Aorta (tissue), 5 donors: Measurements from ENCODE around the gene LMTK3. TPM values are rescaled to one million over a fixed set of nuclear protein-coding genes. Genes with fewer than 3 reads are reported as not detected.

Experiments
- ATAC-seq: fragments of 200-7000 bp; cut with Tn5 transposase; one replicate; pipeline ENCODE4 v1.9.1; 2022; ENCODE audit warnings: moderate library complexity; ENCODE audit not compliant: low FRiP score
- DNase-seq, 2 donors: peaks; one replicate each; pipeline ENCODE4 v3.0.0-alpha.2; 2020
- H3K27ac ChIP-seq, 2 donors: one replicate each; pipeline ENCODE4 v1.5.1; 2013; ENCODE audit warnings: low read length in 2 of 2, mild to moderate bottlenecking in 2 of 2, moderate library complexity in 2 of 2, control low read depth in 1 of 2, inconsistent platforms in 1 of 2, low read depth in 1 of 2
- H3K27me3 ChIP-seq, 2 donors: one replicate each; pipeline ENCODE4 v1.6.1; 2013; ENCODE audit warnings: control low read depth in 1 of 2, low read length in 1 of 2, mild to moderate bottlenecking in 1 of 2, moderate library complexity in 1 of 2; ENCODE audit not compliant: insufficient read depth in 2 of 2, control insufficient read depth in 1 of 2
- H3K36me3 ChIP-seq, 2 donors: one replicate each; pipeline ENCODE4 v1.6.1; 2013; ENCODE audit warnings: control low read depth in 1 of 2, low read length in 1 of 2, mild to moderate bottlenecking in 1 of 2; ENCODE audit not compliant: insufficient read depth in 2 of 2, control insufficient read depth in 1 of 2
- H3K4me1 ChIP-seq, 2 donors: one replicate each; pipeline ENCODE4 v1.6.1; 2013; ENCODE audit warnings: low read length in 2 of 2, control low read depth in 1 of 2, mild to moderate bottlenecking in 1 of 2, moderate library complexity in 1 of 2; ENCODE audit not compliant: insufficient read depth in 2 of 2, control insufficient read depth in 1 of 2
- H3K4me3 ChIP-seq, 2 donors: one replicate each; pipeline ENCODE4 v1.5.1; 2013; ENCODE audit warnings: low read length in 2 of 2, control low read depth in 1 of 2, mild to moderate bottlenecking in 1 of 2
- H3K9me3 ChIP-seq: one replicate; pipeline ENCODE4 v1.6.1; 2013; ENCODE audit warnings: mild to moderate bottlenecking, low read length; ENCODE audit not compliant: control insufficient read depth
- WGBS, 2 donors: extraction: QIAGEN DNeasy Blood & Tissue Kit; methylation state at CpG; one replicate each; pipeline ENCODE4 v1.1.7; 2013; 5-methylcytosine and 5-hydroxymethylcytosine counted together
- intact Hi-C, 2 donors: fragments of 100-400 bp; cut with DNase I; formaldehyde crosslinking; loops; one replicate each; pipeline versions ENCODE4 v1.14.2 to v1.15.0; 2022
- polyA plus RNA-seq, 2 donors: library from polyadenylated mRNA; stranded (reverse); fragments of 200-250 nt; gene quantifications; one replicate each; pipeline ENCODE4 v1.2.3, GENCODE V29; 2013
- total RNA-seq, 2 donors: library from RNA; stranded (reverse); fragmentation: NEBNext Ultra II Directional; extraction: Animal tissue kit (Norgen Biotek cat#: 25700); gene quantifications; one replicate each; pipeline ENCODE4 v1.2.1, GENCODE V29; 2021
- donor health status: healthy with polysubstance abuse.
- donor health status: Bipolar disorder and iron deficiency.
- donor health status: DM: no; HTN: no; CAD: no.
- donor health status: DM: no; HTN: no; CAD: no.
- donor health status: DM: yes; HTN: yes; CAD: no.

Gene LMTK3
- total and polyA plus RNA-seq, 4 donors: 0.51 to 4.2 (median 0.98) TPM

- ATAC-seq: no peak
- Histone ChIP-seq H3K9me3 (no peaks in the 10 kb centered on the region), H3K4me1 (no peaks in the 10 kb centered on the region), H3K27me3 (no peaks in the 10 kb centered on the region), H3K4me3 (no peak overlapping the region), H3K36me3 (peaks cover 0 to 12% of the 10 kb centered on the region in 2 donors), H3K27ac (no peak overlapping the region)
- DNase-seq: no peak
- 94% methylated on average over 15 of the region's 15 CpGs for WGBS, 2 donors
- intact Hi-C loops: no loop called here
These were observed 60.8 kb downstream of the LMTK3 start for GRCh38 chr19:48450863-48451262.

DNA sequence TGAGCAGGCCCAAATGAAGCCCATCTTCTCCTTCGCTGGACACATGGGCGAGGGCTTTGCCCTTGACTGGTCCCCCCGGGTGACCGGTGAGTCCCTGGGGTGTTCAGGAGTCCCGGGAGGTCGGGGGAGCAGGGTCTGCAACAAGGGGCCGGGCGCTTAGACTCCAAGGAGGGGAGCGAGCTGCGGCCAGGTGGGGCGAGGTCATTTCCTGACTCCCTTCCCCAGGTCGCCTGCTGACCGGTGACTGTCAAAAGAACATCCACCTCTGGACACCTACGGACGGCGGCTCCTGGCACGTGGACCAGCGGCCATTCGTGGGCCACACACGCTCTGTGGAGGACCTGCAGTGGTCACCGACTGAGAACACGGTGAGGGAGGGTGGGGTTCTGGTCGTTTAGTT, 61.2 kb downstream of the LMTK3 start:
- no peaks in the 10 kb centered on the region for H3K27me3 ChIP-seq
- no peak overlapping the region for H3K27ac ChIP-seq
- intact Hi-C loops: no loop called here
- DNase-seq (no peak), ATAC-seq (no peak)
- H3K9me3 ChIP-seq: no peaks in the 10 kb centered on the region
- WGBS, 2 donors: 94 to 95% methylated on average over 23 of the region's 23 CpGs
- no peak overlapping the region for H3K4me3 ChIP-seq
- no peaks in the 10 kb centered on the region for H3K4me1 ChIP-seq
- H3K36me3 ChIP-seq: peaks cover 0 to 12% of the 10 kb centered on the region in 2 donors

DNA sequence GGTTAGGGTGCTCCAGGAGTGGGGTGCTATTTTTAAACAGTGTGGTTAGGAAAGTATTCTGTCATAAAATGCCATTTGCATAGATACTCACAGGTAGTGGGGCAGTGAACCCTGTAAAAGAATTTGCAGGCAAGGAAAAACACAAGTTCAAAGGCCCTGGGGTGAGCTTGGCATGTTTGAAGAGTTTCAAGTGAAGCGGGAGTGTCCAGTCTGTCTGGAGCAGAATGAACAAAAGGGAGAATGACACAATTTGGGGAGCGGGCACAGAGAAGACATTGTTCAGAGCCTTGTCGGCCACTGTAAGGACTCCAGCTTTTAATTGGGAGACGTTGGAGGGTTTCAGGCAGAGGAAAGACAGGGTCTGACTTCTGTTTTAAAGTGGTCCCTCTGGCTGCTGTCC, 63.1 kb downstream of the LMTK3 start:
- Histone ChIP-seq H3K4me3 (no peak overlapping the region), H3K27ac (no peak overlapping the region), H3K9me3 (no peaks in the 10 kb centered on the region), H3K36me3 (peaks cover 0 to 12% of the 10 kb centered on the region in 2 donors), H3K4me1 (no peaks in the 10 kb centered on the region), H3K27me3 (no peaks in the 10 kb centered on the region)
- intact Hi-C loops: loop anchor here in 1 of 2 donors (5.0 to 10.0 kb wide), 2 partner anchors 124 to 139 kb away; partner anchors contain the start of gene EMP3
- WGBS, 2 donors: 91 to 92% methylated on average over 4 of the region's 4 CpGs
- no peak for DNase-seq
- no peak for ATAC-seq

GRCh38 chr19:48446579-48446978, 65.1 kb downstream of the LMTK3 start:
- WGBS, 2 donors: 77 to 78% methylated on average over 5 to 7 of the region's 7 CpGs
- intact Hi-C loops: loop anchor here in 1 of 2 donors (5.0 to 10.0 kb wide), 2 partner anchors 122 to 141 kb away; partner anchors contain the start of gene EMP3
- Histone ChIP-seq H3K4me3 (peak overlapping the region in 1 of 2 donors; percentile 75), H3K36me3 (peaks cover 0 to 8% of the 10 kb centered on the region in 2 donors), H3K9me3 (no peaks in the 10 kb centered on the region), H3K27me3 (no peaks in the 10 kb centered on the region), H3K4me1 (no peaks in the 10 kb centered on the region), H3K27ac (no peak overlapping the region)
- DNase-seq (no peak), ATAC-seq (no peak)

- H3K27ac ChIP-seq: peak within 1 kb of the TSS in 1 of 2 donors; percentile 58
- H3K27me3 ChIP-seq: no peaks in the 10 kb centered on the region
- H3K4me3 ChIP-seq: peak within 1 kb of the TSS; percentile 68 to 75
- DNase-seq (peak; percentile 95), ATAC-seq (peak; percentile 90)
- intact Hi-C loops: loop anchor here in 1 of 2 donors (1.0 to 10.0 kb wide), 3 partner anchors 22 to 141 kb away; partner anchors contain the start of gene EMP3
- H3K9me3 ChIP-seq: no peaks in the 10 kb centered on the region
- H3K36me3 ChIP-seq: peaks cover 0 to 7% of the 10 kb centered on the region in 2 donors
- no peaks in the 10 kb centered on the region for H3K4me1 ChIP-seq
- WGBS, 2 donors: 0% methylated on average over 61 of the region's 61 CpGs
These were observed 65.8 kb downstream of the LMTK3 start, which contains the start of gene GRWD1 for GRCh38 chr19:48445606-48446481. TSS of gene GRWD1 (plus strand) at chr19:48445983. CDS start at chr19:48446006, 23 bp downstream.

- Histone ChIP-seq H3K4me3 (peak overlapping the region; percentile 68 to 75), H3K27ac (no peak overlapping the region), H3K27me3 (no peaks in the 10 kb centered on the region), H3K36me3 (peaks cover 0 to 2% of the 10 kb centered on the region in 2 donors), H3K4me1 (no peaks in the 10 kb centered on the region), H3K9me3 (no peaks in the 10 kb centered on the region)
- ATAC-seq (peak; percentile 88), DNase-seq (no peak)
- intact Hi-C loops: loop anchor here in 1 of 2 donors (1.0 to 10.0 kb wide), 3 partner anchors 23 to 142 kb away; partner anchors contain the start of gene EMP3
- WGBS, 2 donors: 1 to 4% methylated on average over 6 of the region's 6 CpGs
These were observed 66.4 kb downstream of the LMTK3 start for GRCh38 chr19:48445256-48445605.

DNA sequence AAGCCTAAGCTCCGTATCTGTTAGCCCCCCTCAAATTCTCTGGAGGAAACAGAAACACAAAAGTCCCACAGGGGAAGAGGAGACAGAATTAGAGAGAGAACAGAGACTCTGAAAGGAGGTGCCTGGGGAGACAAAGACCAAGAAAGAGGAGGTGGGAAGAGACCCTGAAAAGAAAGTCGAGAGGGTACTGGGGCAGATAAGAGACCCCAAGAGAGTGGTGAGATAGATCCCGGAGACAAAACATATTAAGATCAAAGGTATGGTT, 66.8 kb downstream of the LMTK3 start:
- H3K27me3 ChIP-seq: no peaks in the 10 kb centered on the region
- H3K27ac ChIP-seq: no peak overlapping the region
- no peaks in the 10 kb centered on the region for H3K36me3 ChIP-seq
- H3K4me1 ChIP-seq: no peaks in the 10 kb centered on the region
- intact Hi-C loops: loop anchor here in 1 of 2 donors (1.0 to 10.0 kb wide), 3 partner anchors 23 to 142 kb away; partner anchors contain the start of gene EMP3
- H3K9me3 ChIP-seq: no peaks in the 10 kb centered on the region
- DNase-seq: no peak
- WGBS, 2 donors: 19 to 28% methylated on average over 3 of the region's 3 CpGs
- ATAC-seq: no peak
- peak overlapping the region in 1 of 2 donors; percentile 68 for H3K4me3 ChIP-seq

GRCh38 chr19:48444129-48444935, 67.3 kb downstream of the LMTK3 start:
- WGBS, 2 donors: 9% methylated on average over 38 of the region's 38 CpGs
- no peaks in the 10 kb centered on the region for H3K36me3 ChIP-seq
- H3K4me3 ChIP-seq: no peak overlapping the region
- H3K4me1 ChIP-seq: no peaks in the 10 kb centered on the region
- H3K27me3 ChIP-seq: no peaks in the 10 kb centered on the region
- ATAC-seq: no peak
- H3K27ac ChIP-seq: no peak overlapping the region
- intact Hi-C loops: loop anchor here in 1 of 2 donors (10.0 kb wide), 1 partner anchor 120 kb away; the partner anchor contains the start of gene EMP3
- H3K9me3 ChIP-seq: no peaks in the 10 kb centered on the region
- DNase-seq: no peak
